Measurements from ENCODE around the gene REEP2. TPM values are rescaled to one million over a fixed set of nuclear protein-coding genes. Genes with fewer than 3 reads are reported as not detected.

The REEP2 gene
- total and polyA plus RNA-seq, 5 donors from 2014 or later: 0.21 to 0.52 TPM; not detected in 3

DNA sequence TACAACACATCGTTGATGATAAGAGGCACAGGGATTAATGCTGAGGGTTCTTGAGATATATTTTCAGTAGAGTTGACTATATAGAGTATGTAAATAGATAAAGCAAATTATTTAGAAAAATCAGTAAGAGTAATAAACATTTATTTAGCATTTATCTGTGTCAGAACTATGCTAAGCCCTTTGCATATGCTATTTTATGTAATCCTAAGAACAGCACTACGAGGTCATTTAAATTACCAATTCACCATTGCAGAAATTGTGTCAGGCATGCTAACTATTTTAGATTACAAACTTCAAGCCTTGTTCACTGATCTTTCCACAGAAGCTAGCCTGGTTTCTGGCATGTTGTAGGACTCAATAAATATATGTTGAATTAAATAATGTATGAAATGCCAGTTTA lies 20.4 kb upstream of the REEP2 start:
- no peaks in the 10 kb centered on the region for H3K27me3 Mint-ChIP-seq
- Histone ChIP-seq H3K9me3 (ENCODE audit: control insufficient read depth in 2 of 2, low read length in 2 of 2) (no peaks in the 10 kb centered on the region), H3K4me1 (ENCODE audit: control insufficient read depth, insufficient read depth, low read length, poor library complexity, severe bottlenecking) (no peaks in the 10 kb centered on the region), H3K27ac (ENCODE audit: insufficient read depth, low read length, poor library complexity, severe bottlenecking) (no peak overlapping the region), H3K4me3 (ENCODE audit: low read depth, low read length) (no peak overlapping the region), H3K36me3 (ENCODE audit: control insufficient read depth, insufficient read depth, low read length) (peaks cover 86% of the 10 kb centered on the region), H3K27me3 (ENCODE audit: control insufficient read depth, insufficient read depth, low read length) (no peaks in the 10 kb centered on the region)
- DNase-seq (no peak), ATAC-seq (ENCODE audit: low read depth in 2 of 2) (no peak)
- peaks cover 0 to 2% (median 0%) of the 10 kb centered on the region in 7 donors for H3K9me3 Mint-ChIP-seq
- no peak overlapping the region for H3K4me3 Mint-ChIP-seq
- H3K27ac Mint-ChIP-seq: no peak overlapping the region
- H3K4me1 Mint-ChIP-seq: peaks cover 0 to 5% (median 1%) of the 10 kb centered on the region in 4 donors
- H3K36me3 Mint-ChIP-seq: peaks cover 43% of the 10 kb centered on the region

DNA sequence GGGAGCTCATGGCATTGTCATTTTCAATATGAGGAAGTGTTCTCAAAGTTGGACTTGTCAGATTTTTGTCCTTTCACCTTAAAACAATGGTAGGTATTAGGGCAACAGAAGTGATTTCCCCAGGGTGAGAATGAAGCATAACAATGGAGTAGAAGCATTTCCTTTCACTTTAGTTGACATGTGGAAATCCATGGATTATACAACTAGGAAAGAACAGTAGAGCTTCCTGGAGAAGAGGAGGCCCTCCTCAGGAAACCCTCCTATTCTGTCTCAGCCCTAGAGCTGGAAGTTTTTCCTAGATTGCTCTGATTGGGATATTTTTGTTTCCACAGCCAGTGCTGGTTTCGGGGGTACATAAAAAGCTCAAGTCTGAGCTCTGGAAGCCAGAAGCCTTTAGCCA lies 13.8 kb upstream of the REEP2 start:
- H3K36me3 Mint-ChIP-seq: peaks cover 67% of the 10 kb centered on the region
- no peaks in the 10 kb centered on the region for H3K27me3 Mint-ChIP-seq

DNA sequence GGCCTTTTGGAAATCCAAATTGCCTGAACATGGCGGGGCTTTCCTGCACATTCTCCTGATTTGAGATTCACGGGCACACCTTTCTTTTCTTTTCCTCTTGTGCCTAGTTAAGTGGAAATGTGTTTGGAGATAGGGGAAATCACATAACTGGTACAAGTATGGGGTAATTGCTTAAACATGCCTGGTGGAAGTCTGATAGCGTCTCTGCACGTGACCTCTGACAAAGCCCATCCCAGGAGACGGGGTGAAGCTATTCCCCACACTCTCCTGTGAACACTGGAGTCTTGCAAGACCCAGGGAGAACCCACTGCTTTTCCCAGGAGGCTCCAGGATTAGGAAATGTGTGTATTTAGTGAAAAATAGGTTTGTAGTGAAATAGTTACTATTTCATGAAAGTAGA lies 2.9 kb upstream of the REEP2 start:
- no peak for ATAC-seq (ENCODE audit: low read depth in 2 of 2)
- Histone ChIP-seq H3K27ac (ENCODE audit: insufficient read depth, low read length, poor library complexity, severe bottlenecking) (no peak overlapping the region), H3K36me3 (ENCODE audit: control insufficient read depth, insufficient read depth, low read length) (peaks cover 47% of the 10 kb centered on the region), H3K4me3 (ENCODE audit: low read depth, low read length) (no peak overlapping the region), H3K9me3 (ENCODE audit: control insufficient read depth in 2 of 2, low read length in 2 of 2) (no peaks in the 10 kb centered on the region), H3K27me3 (ENCODE audit: control insufficient read depth, insufficient read depth, low read length) (no peaks in the 10 kb centered on the region), H3K4me1 (ENCODE audit: control insufficient read depth, insufficient read depth, low read length, poor library complexity, severe bottlenecking) (peaks cover 12% of the 10 kb centered on the region)
- Mint-ChIP-seq H3K4me3 (no peak overlapping the region), H3K27ac (no peak overlapping the region), H3K4me1 (peaks cover 4 to 14% (median 8%) of the 10 kb centered on the region in 4 donors), H3K36me3 (peaks cover 29% of the 10 kb centered on the region), H3K27me3 (no peaks in the 10 kb centered on the region), H3K9me3 (no peaks in the 10 kb centered on the region)
- no peak for DNase-seq

More for the DNA sequence above, 13.8 kb upstream of the REEP2 start:
- Histone ChIP-seq H3K27me3 (ENCODE audit: control insufficient read depth, insufficient read depth, low read length) (no peaks in the 10 kb centered on the region), H3K4me1 (ENCODE audit: control insufficient read depth, insufficient read depth, low read length, poor library complexity, severe bottlenecking) (no peaks in the 10 kb centered on the region), H3K36me3 (ENCODE audit: control insufficient read depth, insufficient read depth, low read length) (peaks cover 95% of the 10 kb centered on the region), H3K4me3 (ENCODE audit: low read depth, low read length) (no peak overlapping the region), H3K27ac (ENCODE audit: insufficient read depth, low read length, poor library complexity, severe bottlenecking) (no peak overlapping the region), H3K9me3 (ENCODE audit: control insufficient read depth in 2 of 2, low read length in 2 of 2) (no peaks in the 10 kb centered on the region)
- Mint-ChIP-seq H3K27ac (peak overlapping the region in 1 of 3 donors; percentile 57), H3K9me3 (peaks cover 0 to 2% (median 0%) of the 10 kb centered on the region in 7 donors), H3K4me3 (no peak overlapping the region), H3K4me1 (peaks cover 0 to 5% (median 1%) of the 10 kb centered on the region in 4 donors)
- no peak for DNase-seq
- no peak for ATAC-seq (ENCODE audit: low read depth in 2 of 2)

DNA sequence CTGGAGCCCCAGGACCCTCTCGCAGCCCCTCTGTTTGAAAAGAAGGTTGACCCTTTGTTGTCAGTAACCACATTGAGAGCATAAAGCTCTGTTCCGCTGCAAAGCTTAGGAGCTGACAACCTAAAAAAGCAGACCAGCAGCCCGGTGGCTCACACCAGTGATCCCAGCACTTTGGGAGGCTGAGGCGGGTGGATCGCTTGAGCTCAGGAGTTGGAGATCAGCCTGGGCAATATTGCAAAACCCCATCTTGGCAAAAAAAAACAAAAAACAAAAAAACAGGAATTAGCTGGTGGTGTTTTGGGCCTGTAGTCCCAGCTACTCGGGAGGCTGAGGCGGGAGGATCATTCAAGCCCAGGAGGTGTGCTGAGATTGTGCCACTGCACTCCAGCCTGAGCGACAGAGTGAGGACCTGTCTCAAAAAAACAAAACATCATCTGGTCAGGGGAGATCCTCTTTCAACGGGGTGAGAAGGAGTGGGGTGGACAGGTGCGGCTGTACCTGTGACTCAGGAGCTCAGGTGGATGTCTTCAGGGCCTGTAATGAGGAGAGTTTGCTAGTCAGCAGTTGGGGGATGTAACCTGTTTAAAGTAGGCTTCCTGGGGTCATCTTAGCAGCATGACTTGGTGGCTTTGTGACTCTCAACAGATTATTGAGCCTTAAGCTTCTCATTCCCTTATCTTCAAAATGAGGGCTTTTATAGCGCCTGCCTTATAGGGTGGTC lies 694 bp upstream of the REEP2 start:
- H3K27ac ChIP-seq (ENCODE audit: insufficient read depth, low read length, poor library complexity, severe bottlenecking): no peak overlapping the region
- no peak for ATAC-seq (ENCODE audit: low read depth in 2 of 2)
- no peaks in the 10 kb centered on the region for H3K27me3 Mint-ChIP-seq
- no peaks in the 10 kb centered on the region for H3K27me3 ChIP-seq (ENCODE audit: control insufficient read depth, insufficient read depth, low read length)
- peaks cover 4 to 15% (median 8%) of the 10 kb centered on the region in 4 donors for H3K4me1 Mint-ChIP-seq
- peak overlapping the region; percentile 32 for H3K4me3 ChIP-seq (ENCODE audit: low read depth, low read length)
- peaks cover 0 to 1% (median 0%) of the 10 kb centered on the region in 7 donors for H3K9me3 Mint-ChIP-seq
- no peak for DNase-seq
- H3K4me1 ChIP-seq (ENCODE audit: control insufficient read depth, insufficient read depth, low read length, poor library complexity, severe bottlenecking): peaks cover 12% of the 10 kb centered on the region
- peak overlapping the region; percentile 75 to 87 (median 82) for H3K4me3 Mint-ChIP-seq
- peaks cover 23% of the 10 kb centered on the region for H3K36me3 Mint-ChIP-seq
- no peaks in the 10 kb centered on the region for H3K9me3 ChIP-seq (ENCODE audit: control insufficient read depth in 2 of 2, low read length in 2 of 2)
- peak overlapping the region in 2 of 3 donors; percentile 65 to 89 for H3K27ac Mint-ChIP-seq
- H3K36me3 ChIP-seq (ENCODE audit: control insufficient read depth, insufficient read depth, low read length): peaks cover 29% of the 10 kb centered on the region

DNA sequence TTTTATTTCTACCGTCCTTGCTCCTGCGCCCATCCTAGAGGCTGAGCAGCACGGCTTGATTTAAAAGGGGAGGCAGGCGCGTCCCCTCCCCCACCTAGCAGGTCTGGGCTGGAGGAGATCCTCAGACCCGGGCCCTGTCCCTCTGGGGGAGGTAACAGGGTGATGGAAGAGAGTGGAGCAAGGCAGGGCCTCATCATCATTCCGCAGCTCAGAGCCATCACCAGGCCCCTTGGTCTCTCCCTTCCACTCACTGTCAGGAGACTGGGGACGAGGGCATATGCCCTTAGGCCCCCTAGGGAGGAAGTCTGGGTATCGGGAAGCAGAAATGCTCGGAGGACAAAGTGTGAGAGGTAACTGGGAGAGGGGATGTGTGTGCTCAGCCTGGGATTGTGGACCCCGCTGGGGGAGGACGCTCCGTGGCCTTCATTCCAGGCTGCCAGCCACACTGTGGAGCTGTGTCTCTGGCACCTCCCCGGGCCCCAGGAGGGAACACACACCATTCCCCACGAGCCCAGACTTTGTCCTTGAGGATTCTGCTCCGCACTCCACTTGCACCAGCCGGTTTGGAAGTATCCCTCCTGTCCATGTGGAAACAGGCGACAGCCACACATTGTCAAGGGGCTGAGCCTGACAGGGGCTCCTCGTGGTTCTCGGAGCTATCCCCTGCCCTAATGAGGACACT lies 761 bp downstream of the REEP2 start:
- no peak overlapping the region for H3K27ac Mint-ChIP-seq
- ATAC-seq (ENCODE audit: low read depth in 2 of 2): no peak
- peaks cover 12% of the 10 kb centered on the region for H3K4me1 ChIP-seq (ENCODE audit: control insufficient read depth, insufficient read depth, low read length, poor library complexity, severe bottlenecking)

DNA sequence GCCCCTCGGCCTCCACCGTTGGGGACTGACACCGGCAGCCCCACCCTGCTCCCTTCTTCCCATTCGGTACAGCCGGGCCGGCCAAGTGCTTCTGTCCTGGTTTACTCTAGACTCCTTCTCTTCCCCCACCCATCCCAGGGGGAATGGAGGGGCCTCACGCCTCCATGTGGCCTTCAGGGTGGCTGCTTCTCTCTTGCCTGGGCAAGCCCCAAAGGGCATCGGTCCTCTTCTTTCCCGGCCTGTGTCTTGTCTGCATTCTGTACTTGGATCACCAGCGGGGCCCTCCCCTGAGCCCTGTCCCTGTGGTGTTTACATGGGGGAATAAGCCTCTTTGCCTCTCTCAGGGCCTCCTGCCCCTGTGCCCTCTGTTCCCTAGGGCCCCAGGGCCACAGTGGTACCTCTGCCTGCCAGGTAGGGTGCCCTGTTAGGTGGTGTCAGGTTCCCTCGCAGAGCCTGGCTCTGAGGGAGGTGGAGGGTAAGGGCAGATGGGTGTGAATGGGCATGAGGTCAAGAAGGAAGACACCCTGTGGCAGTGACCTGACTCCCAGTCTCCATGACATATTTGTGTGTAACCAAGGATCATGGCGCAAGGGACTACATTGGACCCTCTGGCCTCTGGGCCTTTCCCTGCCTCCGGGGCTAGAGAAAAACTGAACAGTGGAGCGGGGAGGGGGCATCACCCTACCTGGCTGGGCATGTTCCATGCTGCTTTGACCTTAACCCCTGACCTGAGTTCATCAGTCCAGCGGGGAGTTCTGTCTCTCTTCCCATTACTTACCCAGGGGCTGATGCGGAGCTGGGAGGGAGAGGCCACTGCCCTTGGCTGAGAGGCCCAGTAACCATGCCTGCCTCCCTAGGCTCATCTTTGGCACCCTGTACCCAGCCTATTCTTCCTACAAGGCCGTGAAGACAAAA lies 1.6 kb downstream of the REEP2 start:
- no peaks in the 10 kb centered on the region for H3K9me3 ChIP-seq (ENCODE audit: control insufficient read depth in 2 of 2, low read length in 2 of 2)
- Mint-ChIP-seq H3K27me3 (no peaks in the 10 kb centered on the region), H3K4me3 (peak overlapping the region in 1 of 4 donors; percentile 87), H3K36me3 (peaks cover 12% of the 10 kb centered on the region), H3K4me1 (peaks cover 4 to 15% (median 8%) of the 10 kb centered on the region in 4 donors), H3K27ac (no peak overlapping the region), H3K9me3 (peaks cover 0 to 1% (median 0%) of the 10 kb centered on the region in 7 donors)
- no peaks in the 10 kb centered on the region for H3K27me3 ChIP-seq (ENCODE audit: control insufficient read depth, insufficient read depth, low read length)
- H3K4me3 ChIP-seq (ENCODE audit: low read depth, low read length): no peak overlapping the region
- peaks cover 12% of the 10 kb centered on the region for H3K4me1 ChIP-seq (ENCODE audit: control insufficient read depth, insufficient read depth, low read length, poor library complexity, severe bottlenecking)
- peaks cover 12% of the 10 kb centered on the region for H3K36me3 ChIP-seq (ENCODE audit: control insufficient read depth, insufficient read depth, low read length)
- ATAC-seq (ENCODE audit: low read depth in 2 of 2) (no peak), DNase-seq (no peak)
- no peak overlapping the region for H3K27ac ChIP-seq (ENCODE audit: insufficient read depth, low read length, poor library complexity, severe bottlenecking)

More for the DNA sequence above, 761 bp downstream of the REEP2 start:
- Mint-ChIP-seq H3K4me3 (peak overlapping the region in 3 of 4 donors; percentile 84 to 92 (median 87)), H3K36me3 (peaks cover 19% of the 10 kb centered on the region), H3K4me1 (peaks cover 4 to 15% (median 8%) of the 10 kb centered on the region in 4 donors), H3K27me3 (no peaks in the 10 kb centered on the region), H3K9me3 (peaks cover 0 to 1% (median 0%) of the 10 kb centered on the region in 7 donors)
- Histone ChIP-seq H3K9me3 (ENCODE audit: control insufficient read depth in 2 of 2, low read length in 2 of 2) (no peaks in the 10 kb centered on the region), H3K27me3 (ENCODE audit: control insufficient read depth, insufficient read depth, low read length) (no peaks in the 10 kb centered on the region), H3K27ac (ENCODE audit: insufficient read depth, low read length, poor library complexity, severe bottlenecking) (no peak overlapping the region), H3K36me3 (ENCODE audit: control insufficient read depth, insufficient read depth, low read length) (peaks cover 20% of the 10 kb centered on the region), H3K4me3 (ENCODE audit: low read depth, low read length) (peak overlapping the region; percentile 26)
- no peak for DNase-seq

DNA sequence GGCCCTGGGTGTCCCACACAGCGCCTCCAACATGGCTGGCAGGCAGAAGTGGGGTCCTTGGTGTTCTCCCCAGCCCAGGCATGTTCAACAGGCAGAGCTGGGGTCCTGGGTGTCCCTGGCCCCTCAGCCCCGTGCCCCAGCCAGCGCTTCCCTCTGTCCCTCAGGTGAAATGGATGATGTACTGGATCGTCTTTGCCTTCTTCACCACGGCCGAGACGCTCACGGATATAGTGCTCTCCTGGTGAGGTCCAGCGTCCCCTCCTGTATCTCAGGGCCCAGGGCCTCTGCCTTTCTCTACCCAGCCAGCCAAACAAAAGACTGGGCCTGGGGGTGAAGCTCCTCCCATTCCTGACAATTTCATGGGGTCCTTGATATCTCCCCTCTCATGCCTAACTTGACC lies 2.4 kb downstream of the REEP2 start:
- H3K27me3 Mint-ChIP-seq: no peaks in the 10 kb centered on the region

More for the DNA sequence above, 2.4 kb downstream of the REEP2 start:
- no peak for DNase-seq
- no peak overlapping the region for H3K27ac ChIP-seq (ENCODE audit: insufficient read depth, low read length, poor library complexity, severe bottlenecking)
- H3K9me3 ChIP-seq (ENCODE audit: control insufficient read depth in 2 of 2, low read length in 2 of 2): no peaks in the 10 kb centered on the region
- no peak for ATAC-seq (ENCODE audit: low read depth in 2 of 2)
- H3K27me3 ChIP-seq (ENCODE audit: control insufficient read depth, insufficient read depth, low read length): no peaks in the 10 kb centered on the region
- Mint-ChIP-seq H3K4me3 (no peak overlapping the region), H3K4me1 (peaks cover 4 to 15% (median 8%) of the 10 kb centered on the region in 4 donors), H3K27ac (no peak overlapping the region), H3K36me3 (peaks cover 6% of the 10 kb centered on the region), H3K9me3 (peaks cover 0 to 1% (median 0%) of the 10 kb centered on the region in 7 donors)
- peaks cover 4% of the 10 kb centered on the region for H3K36me3 ChIP-seq (ENCODE audit: control insufficient read depth, insufficient read depth, low read length)
- H3K4me3 ChIP-seq (ENCODE audit: low read depth, low read length): no peak overlapping the region
- peaks cover 12% of the 10 kb centered on the region for H3K4me1 ChIP-seq (ENCODE audit: control insufficient read depth, insufficient read depth, low read length, poor library complexity, severe bottlenecking)
